ENCODE measurements around the gene PARD3B. TPM values are rescaled to one million over a fixed set of nuclear protein-coding genes. Genes with fewer than 3 reads are reported as not detected.

PARD3B gene
- total RNA-seq, 1 donor from 2014 or later = 12.3 TPM

- intact Hi-C loops (cut with DNase I) = no loop called here
- Histone ChIP-seq H3K9me3 (no peaks in the 10 kb centered on the region), H3K27me3 (no peaks in the 10 kb centered on the region), H3K4me3 (no peak overlapping the region), H3K27ac (no peak overlapping the region), H3K4me1 (no peaks in the 10 kb centered on the region), H3K36me3 (no peaks in the 10 kb centered on the region)
- no peak for DNase-seq (ENCODE audit: extremely low spot score in 2 of 2)
- TF ChIP-seq POLR2AphosphoS5 (IDR thresholded peaks at IDR 0.05; ENCODE audit: insufficient read depth in 1 of 2, low read depth in 1 of 2) (no peak), POLR2A (IDR thresholded peaks at IDR 0.05) (no peak), CTCF (IDR thresholded peaks at IDR 0.05) (no peak)
These were observed 731.0 kb downstream of the PARD3B start for GRCh38 chr2:205276116-205276777.

- no peaks in the 10 kb centered on the region for H3K27me3 ChIP-seq
- no peak overlapping the region for H3K4me3 ChIP-seq
- intact Hi-C loops (cut with DNase I) = no loop called here
- H3K9me3 ChIP-seq = no peaks in the 10 kb centered on the region
- no peaks in the 10 kb centered on the region for H3K4me1 ChIP-seq
- H3K36me3 ChIP-seq = no peaks in the 10 kb centered on the region
- H3K27ac ChIP-seq = no peak overlapping the region
- TF ChIP-seq POLR2AphosphoS5 (IDR thresholded peaks at IDR 0.05; ENCODE audit: insufficient read depth in 1 of 2, low read depth in 1 of 2) (no peak), CTCF (IDR thresholded peaks at IDR 0.05) (no peak), POLR2A (IDR thresholded peaks at IDR 0.05) (no peak)
- DNase-seq (ENCODE audit: extremely low spot score in 2 of 2) = no peak
These were observed 735.4 kb downstream of the PARD3B start for GRCh38 chr2:205280596-205281236.

- TF ChIP-seq POLR2AphosphoS5 (IDR thresholded peaks at IDR 0.05; ENCODE audit: insufficient read depth in 1 of 2, low read depth in 1 of 2) (no peak), CTCF (IDR thresholded peaks at IDR 0.05) (no peak), POLR2A (IDR thresholded peaks at IDR 0.05) (no peak)
- H3K4me3 ChIP-seq = no peak overlapping the region
- H3K36me3 ChIP-seq = no peaks in the 10 kb centered on the region
- H3K4me1 ChIP-seq = no peaks in the 10 kb centered on the region
- intact Hi-C loops (cut with DNase I) = no loop called here
- no peak overlapping the region for H3K27ac ChIP-seq
- DNase-seq (ENCODE audit: extremely low spot score in 2 of 2) = no peak
- H3K9me3 ChIP-seq = no peaks in the 10 kb centered on the region
- H3K27me3 ChIP-seq = no peaks in the 10 kb centered on the region
These were observed 738.5 kb downstream of the PARD3B start for GRCh38 chr2:205283736-205284270.

GRCh38 chr2:205284334-205284733, 739.1 kb downstream of the PARD3B start:
- H3K27ac ChIP-seq = no peak overlapping the region
- H3K4me3 ChIP-seq = no peak overlapping the region
- no peak for DNase-seq (ENCODE audit: extremely low spot score in 2 of 2)
- intact Hi-C loops (cut with DNase I) = no loop called here
- H3K9me3 ChIP-seq = no peaks in the 10 kb centered on the region
- H3K27me3 ChIP-seq = no peaks in the 10 kb centered on the region
- TF ChIP-seq CTCF (IDR thresholded peaks at IDR 0.05) (no peak), POLR2A (IDR thresholded peaks at IDR 0.05) (no peak), POLR2AphosphoS5 (IDR thresholded peaks at IDR 0.05; ENCODE audit: insufficient read depth in 1 of 2, low read depth in 1 of 2) (no peak)
- H3K36me3 ChIP-seq = no peaks in the 10 kb centered on the region
- no peaks in the 10 kb centered on the region for H3K4me1 ChIP-seq

GRCh38 chr2:205287316-205287715, 742.0 kb downstream of the PARD3B start:
- H3K27me3 ChIP-seq = no peaks in the 10 kb centered on the region
- H3K4me1 ChIP-seq = no peaks in the 10 kb centered on the region
- no peak overlapping the region for H3K4me3 ChIP-seq
- DNase-seq (ENCODE audit: extremely low spot score in 2 of 2) = no peak
- no peak for TF ChIP-seq CTCF (IDR thresholded peaks at IDR 0.05)
- no peak for TF ChIP-seq POLR2A (IDR thresholded peaks at IDR 0.05)
- no peak for TF ChIP-seq POLR2AphosphoS5 (IDR thresholded peaks at IDR 0.05; ENCODE audit: insufficient read depth in 1 of 2, low read depth in 1 of 2)
- no peaks in the 10 kb centered on the region for H3K36me3 ChIP-seq
- no peaks in the 10 kb centered on the region for H3K9me3 ChIP-seq
- intact Hi-C loops (cut with DNase I) = no loop called here
- H3K27ac ChIP-seq = no peak overlapping the region
